AG09319 (cell line): ENCODE data around the gene SLC15A3.

ENCODE experiments used
- DNase-seq: peaks from one replicate; pipeline ENCODE4 v3.0.0-alpha.2; 2010; ENCODE audit warnings: low read depth; ENCODE audit errors: extremely low read depth
- CTCF ChIP-seq: IDR thresholded peaks from 2 replicates; pipeline ENCODE4 v1.5.1; 2011; ENCODE audit warnings: low read depth, mild to moderate bottlenecking, inconsistent platforms, low read length, moderate library complexity

Gene SLC15A3

GRCh38 chr11:60935676-60936442, 16.1 kb downstream of the SLC15A3 start:
- no peak for TF ChIP-seq CTCF
- DNase-seq: no peak

- no peak for DNase-seq
- no peak for TF ChIP-seq CTCF
These were observed 17.0 kb downstream of the SLC15A3 start for GRCh38 chr11:60934790-60935605.

GRCh38 chr11:60934124-60934789, 17.7 kb downstream of the SLC15A3 start:
- no peak for TF ChIP-seq CTCF
- DNase-seq: no peak

GRCh38 chr11:60933416-60934123, 18.4 kb downstream of the SLC15A3 start:
- no peak for TF ChIP-seq CTCF
- no peak for DNase-seq

GRCh38 chr11:60932605-60933356, 19.2 kb downstream of the SLC15A3 start:
- no peak for DNase-seq

More at GRCh38 chr11:60932605-60933356, 19.2 kb downstream of the SLC15A3 start:
- no peak for TF ChIP-seq CTCF
